ENCODE data around the gene MACROH2A1. TPM values are rescaled to one million over a fixed set of nuclear protein-coding genes. Genes with fewer than 3 reads are reported as not detected.
A peak's percentile ranks its signal among the peaks of the same experiment; 100 is the strongest.

The MACROH2A1 gene
- total and polyA plus RNA-seq, 2 of the 4 experiments (the other 2 are of a cell fraction) = 122 to 126 TPM

DNA sequence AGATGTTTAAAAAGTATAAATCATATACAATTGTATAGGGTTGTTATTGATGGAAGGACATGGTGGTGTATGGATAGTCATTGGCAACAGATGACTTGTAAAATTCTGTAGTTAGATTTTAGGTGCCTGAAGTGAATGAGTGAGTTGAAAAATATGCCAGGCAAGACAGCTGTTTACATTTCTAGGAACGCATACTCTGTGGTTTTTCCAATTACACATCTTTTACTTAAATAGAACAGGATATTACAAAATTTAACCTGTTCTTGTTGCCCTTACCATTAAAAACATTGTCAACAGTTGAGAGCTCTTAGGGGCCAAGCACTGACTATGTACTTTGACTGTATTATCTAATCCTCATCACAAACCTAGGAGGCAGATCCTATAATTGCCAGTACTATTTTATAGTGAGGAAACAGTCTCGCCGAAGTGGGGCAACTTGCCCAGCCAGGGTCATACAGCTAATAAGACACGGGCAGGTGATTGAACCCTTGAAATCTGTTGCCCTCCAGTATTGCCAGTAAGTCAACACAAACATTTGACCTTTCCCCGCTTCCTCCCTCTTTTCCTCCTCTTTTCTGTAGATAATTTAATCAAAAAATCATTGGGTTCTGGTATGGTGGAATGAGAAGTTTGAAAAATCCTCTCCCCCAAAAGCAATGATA lies 88.6 kb downstream of the MACROH2A1 start (continued):
- TF ChIP-seq MAFK (IDR thresholded peaks at IDR 0.05; ENCODE audit: low read depth, low read length) = no peak

GRCh38 chr5:135309391-135310327 lies 89.4 kb downstream of the MACROH2A1 start:
- Histone ChIP-seq H3K4me3 (ENCODE audit: insufficient read depth, low read depth, low read length) (no peak overlapping the region), H2BK15ac (ENCODE audit: low read depth, low read length) (peak overlapping the region; percentile 99), H2AK5ac (ENCODE audit: low read depth, low read length) (peak overlapping the region; percentile 98), H3K9me1 (ENCODE audit: insufficient read depth, low read length) (peaks cover 41% of the 10 kb centered on the region), H3K36me3 (ENCODE audit: control insufficient read depth, insufficient read depth, low read length) (no peaks in the 10 kb centered on the region), H3K27me3 (ENCODE audit: control insufficient read depth, insufficient read depth, low read length) (no peaks in the 10 kb centered on the region), H2AK9ac (replicated peaks; ENCODE audit: low read depth, low read length, poor library complexity) (peak overlapping the region; percentile 86), H4K8ac (ENCODE audit: low read depth in 2 of 2, low read length in 2 of 2) (peak overlapping the region; percentile 87 to 98), H3K27ac (ENCODE audit: insufficient read depth, low read length) (peak overlapping the region; percentile 96), H3K4ac (ENCODE audit: low read depth, low read length) (peak overlapping the region; percentile 99), H4K5ac (ENCODE audit: low read depth, low read length) (peak overlapping the region; percentile 96), H3K79me1 (ENCODE audit: low read depth in 1 of 2, low read length in 2 of 2) (peaks cover 0 to 13% of the 10 kb centered on the region in 2 experiments; a peak in 2 of 4 replicates), H2AFZ (replicated peaks; ENCODE audit: low read length, poor library complexity) (peak overlapping the region; percentile 62), H2BK20ac (ENCODE audit: low read depth, low read length) (peak overlapping the region; percentile 100), H3K56ac (ENCODE audit: extremely low read depth, insufficient read depth, low read length) (peak overlapping the region; percentile 97), H4K20me1 (ENCODE audit: insufficient read depth, low read length) (no peaks in the 10 kb centered on the region), H3K4me1 (ENCODE audit: control insufficient read depth, insufficient read depth, low read length) (peaks cover 29% of the 10 kb centered on the region), H3K4me2 (ENCODE audit: low read depth, low read length) (peak overlapping the region; percentile 52), H3K9ac (ENCODE audit: low read depth, low read length) (peak overlapping the region; percentile 63), H3K14ac (replicated peaks; ENCODE audit: low read depth, low read length) (peak overlapping the region; percentile 99), H3K18ac (ENCODE audit: low read depth, low read length) (peak overlapping the region; percentile 98), H4K91ac (ENCODE audit: insufficient read depth, low read depth, low read length) (peak overlapping the region; percentile 99), H2BK120ac (ENCODE audit: low read depth, low read length) (peak overlapping the region; percentile 100), H3K23ac (ENCODE audit: low read depth, low read length) (peak overlapping the region; percentile 98), H2BK5ac (ENCODE audit: low read depth, low read length, poor library complexity, severe bottlenecking) (peak overlapping the region; percentile 98), H3K9me3 (ENCODE audit: control insufficient read depth, insufficient read depth, low read length) (no peaks in the 10 kb centered on the region)
- intact Hi-C loops (cut with micrococcal nuclease) = loop anchor here (2.0 to 5.0 kb wide), 2 partner anchors 45 to 102 kb away; no protein-coding TSS in a partner anchor
- CTCF ChIA-PET = no interaction called here
- dilution Hi-C loops (cut with HindIII; ENCODE audit: low sequenced_read_pairs, unreplicated experiment) = no loop called here
- DNase-seq = no peak
- no TSS peak for BruUV-seq (replicated peaks)
- no peak for ATAC-seq (ENCODE audit: low read depth)
- POLR2A ChIA-PET (ENCODE audit: unreplicated experiment) = no interaction called here
- in situ Hi-C loops (cut with MboI; ENCODE audit: low sequenced_read_pairs) = no loop called here
- WGBS, 2 experiments (ENCODE audit: extremely low coverage in 2 of 2, insufficient read length in 1 of 2) = 100% methylated on average over 2 of the region's 7 CpGs; no CpG with 5 or more reads in 1 of the 2 experiments
- TF ChIP-seq MAZ (IDR thresholded peaks at IDR 0.05; ENCODE audit: borderline replicate concordance, low read depth, low read length) (no peak), RFX5 (IDR thresholded peaks at IDR 0.05; ENCODE audit: low read depth, low read length) (no peak), FOS (IDR thresholded peaks at IDR 0.05; ENCODE audit: low read depth, low read length) (no peak), CHD1 (IDR thresholded peaks at IDR 0.05; ENCODE audit: low read depth, low read length) (no peak), MAFK (IDR thresholded peaks at IDR 0.05; ENCODE audit: low read depth, low read length) (no peak), CTCF (conservative IDR thresholded peaks at IDR 0.05; ENCODE audit: low read depth, low read length) (no peak), RAD21 (IDR thresholded peaks at IDR 0.05; ENCODE audit: low read length) (no peak), MXI1 (IDR thresholded peaks at IDR 0.05; ENCODE audit: borderline replicate concordance, low read depth, low read length) (no peak), NFE2L2 (IDR thresholded peaks at IDR 0.05; ENCODE audit: low read depth, low read length) (no peak)
- TF ChIP-seq, protein P1, sequence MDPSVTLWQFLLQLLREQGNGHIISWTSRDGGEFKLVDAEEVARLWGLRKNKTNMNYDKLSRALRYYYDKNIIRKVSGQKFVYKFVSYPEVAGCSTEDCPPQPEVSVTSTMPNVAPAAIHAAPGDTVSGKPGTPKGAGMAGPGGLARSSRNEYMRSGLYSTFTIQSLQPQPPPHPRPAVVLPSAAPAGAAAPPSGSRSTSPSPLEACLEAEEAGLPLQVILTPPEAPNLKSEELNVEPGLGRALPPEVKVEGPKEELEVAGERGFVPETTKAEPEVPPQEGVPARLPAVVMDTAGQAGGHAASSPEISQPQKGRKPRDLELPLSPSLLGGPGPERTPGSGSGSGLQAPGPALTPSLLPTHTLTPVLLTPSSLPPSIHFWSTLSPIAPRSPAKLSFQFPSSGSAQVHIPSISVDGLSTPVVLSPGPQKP (IDR thresholded peaks at IDR 0.05; ENCODE audit: borderline replicate concordance, low read depth, low read length) = no peak

All from IMR-90 (cell line).